Keratinocyte (primary cell): ENCODE measurements around the gene MPI.

Source experiments
- EZH2 ChIP-seq: IDR thresholded peaks from one replicate; pipeline ENCODE4 v1.6.1; 2012; ENCODE audit warnings: inconsistent platforms, mild to moderate bottlenecking, low read length, moderate library complexity
- TF ChIP-seq, protein P1 (sequence below), 3 experiments: IDR thresholded peaks in 1 of 3; conservative IDR thresholded peaks in 1 of 3; optimal IDR thresholded peaks in 1 of 3; 2 replicates in 2 of 3; 3 replicates in 1 of 3; pipeline versions ENCODE3 to v1.5.1; 2011; ENCODE audit warnings: low read length in 3 of 3, mild to moderate bottlenecking in 3 of 3, moderate library complexity in 2 of 3, control low read depth in 1 of 3, inconsistent platforms in 1 of 3; ENCODE audit not compliant: insufficient read depth in 2 of 3; ENCODE audit errors: extremely low read depth in 1 of 3

DNA sequence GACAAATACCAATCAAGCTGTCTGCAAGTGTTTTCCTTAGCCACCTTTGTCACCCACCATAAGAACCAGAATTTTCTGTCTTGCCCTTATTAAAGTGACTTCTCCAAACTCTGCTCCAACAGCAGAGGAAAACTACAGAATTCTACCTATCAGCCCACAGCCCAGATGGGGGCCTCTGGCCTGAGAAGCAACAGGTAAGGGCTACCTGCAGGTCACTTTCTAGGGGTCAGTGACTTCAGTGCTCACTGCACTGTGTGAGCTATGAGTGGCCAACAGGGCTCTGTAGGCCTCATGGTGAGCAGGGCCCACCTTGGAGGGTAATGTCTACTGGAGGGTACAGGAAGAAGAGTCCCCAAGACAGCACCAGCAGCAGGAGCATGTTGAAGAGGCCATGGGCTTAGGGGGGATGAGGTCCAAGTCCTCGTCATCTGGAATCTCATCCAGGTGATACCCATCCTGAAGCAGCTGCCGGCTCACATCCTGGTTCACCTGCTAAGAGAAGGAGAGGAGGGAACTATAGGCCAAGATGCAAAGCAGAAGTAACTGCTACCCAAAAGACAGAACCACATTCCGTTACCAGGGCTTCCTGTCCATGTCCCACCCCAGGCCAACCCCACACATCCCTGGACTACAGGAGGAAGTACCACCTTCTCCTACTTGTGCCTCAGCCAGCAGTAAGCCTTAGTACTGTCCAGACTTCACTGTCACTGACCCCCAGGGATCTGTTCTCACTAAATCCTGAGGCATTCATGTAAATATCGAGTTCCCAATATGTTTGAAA is 12.6 kb downstream of the MPI start:
- TF ChIP-seq, protein P1, sequence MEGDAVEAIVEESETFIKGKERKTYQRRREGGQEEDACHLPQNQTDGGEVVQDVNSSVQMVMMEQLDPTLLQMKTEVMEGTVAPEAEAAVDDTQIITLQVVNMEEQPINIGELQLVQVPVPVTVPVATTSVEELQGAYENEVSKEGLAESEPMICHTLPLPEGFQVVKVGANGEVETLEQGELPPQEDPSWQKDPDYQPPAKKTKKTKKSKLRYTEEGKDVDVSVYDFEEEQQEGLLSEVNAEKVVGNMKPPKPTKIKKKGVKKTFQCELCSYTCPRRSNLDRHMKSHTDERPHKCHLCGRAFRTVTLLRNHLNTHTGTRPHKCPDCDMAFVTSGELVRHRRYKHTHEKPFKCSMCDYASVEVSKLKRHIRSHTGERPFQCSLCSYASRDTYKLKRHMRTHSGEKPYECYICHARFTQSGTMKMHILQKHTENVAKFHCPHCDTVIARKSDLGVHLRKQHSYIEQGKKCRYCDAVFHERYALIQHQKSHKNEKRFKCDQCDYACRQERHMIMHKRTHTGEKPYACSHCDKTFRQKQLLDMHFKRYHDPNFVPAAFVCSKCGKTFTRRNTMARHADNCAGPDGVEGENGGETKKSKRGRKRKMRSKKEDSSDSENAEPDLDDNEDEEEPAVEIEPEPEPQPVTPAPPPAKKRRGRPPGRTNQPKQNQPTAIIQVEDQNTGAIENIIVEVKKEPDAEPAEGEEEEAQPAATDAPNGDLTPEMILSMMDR (optimal IDR thresholded peaks at IDR 0.05 in 1 of 3, IDR thresholded peaks at IDR 0.05 in 1 of 3, conservative IDR thresholded peaks at IDR 0.05 in 1 of 3; ENCODE audit: extremely low read depth in 1 of 3, insufficient read depth in 2 of 3, low read length in 3 of 3) = no peak
- TF ChIP-seq EZH2 = no peak
